Kidney (tissue), 14 donors: ENCODE data around the gene CTCFL. TPM values are rescaled to one million over a fixed set of nuclear protein-coding genes. Genes with fewer than 3 reads are reported as not detected.
A peak's percentile ranks its signal among the peaks of the same experiment; 100 is the strongest.
"Not testable (repeated sequence)": the region's sequence is repeated elsewhere in the genome, so short reads cannot be mapped to it uniquely, and the experiment has no call there.

ENCODE experiments used
- DNase-seq, 5 donors: peaks; one replicate each; pipeline ENCODE4 v3.0.0-alpha.2; 2013 to 2020
- FAIRE-seq: peaks from 2 replicates; lab custom pipeline; 2012; peaks lifted over from hg19 to GRCh38; lab: Jason Lieb, UNC
- H3K27ac ChIP-seq, 2 donors: one replicate each; pipeline ENCODE4 v1.7.0; 2013; ENCODE audit warnings: low read depth in 2 of 2, low read length in 2 of 2, inconsistent platforms in 1 of 2
- H3K27me3 ChIP-seq: one replicate; pipeline ENCODE4 v1.7.1; 2013; ENCODE audit warnings: low read length, inconsistent platforms; ENCODE audit not compliant: control insufficient read depth, insufficient read depth
- H3K36me3 ChIP-seq, 3 donors: one replicate each; pipeline versions ENCODE4 v1.7.0 to v1.7.1; 2013; ENCODE audit warnings: low read length in 3 of 3, control low read depth in 1 of 3, inconsistent platforms in 1 of 3; ENCODE audit not compliant: insufficient read depth in 3 of 3, control insufficient read depth in 2 of 3
- H3K4me1 ChIP-seq, 3 donors: one replicate each; pipeline versions ENCODE4 v1.7.0 to v1.7.1; 2013; ENCODE audit warnings: low read length in 3 of 3, inconsistent platforms in 1 of 3, low read depth in 1 of 3; ENCODE audit not compliant: control insufficient read depth in 2 of 3, insufficient read depth in 2 of 3
- H3K4me3 ChIP-seq, 3 donors: one replicate each; pipeline versions ENCODE4 v1.7.0 to v1.8.1; 2013; ENCODE audit warnings: low read length in 3 of 3, control low read depth in 1 of 3, inconsistent platforms in 1 of 3
- H3K9ac ChIP-seq, 3 donors: one replicate each; pipeline versions ENCODE4 v1.7.0 to v1.7.1; 2013; ENCODE audit warnings: low read length in 3 of 3, control low read depth in 1 of 3, inconsistent platforms in 1 of 3
- H3K9me3 ChIP-seq, 3 donors: one replicate each; pipeline versions ENCODE4 v1.7.0 to v1.7.1; 2013; ENCODE audit warnings: low read length in 3 of 3, control low read depth in 1 of 3, inconsistent platforms in 1 of 3; ENCODE audit not compliant: control insufficient read depth in 2 of 3, insufficient read depth in 1 of 3
- CTCF ChIP-seq: IDR thresholded peaks from 3 replicates; pipeline ENCODE4 v1.5.1; 2012; ENCODE audit warnings: mild to moderate bottlenecking, moderate library complexity, borderline replicate concordance; ENCODE audit not compliant: insufficient read depth; ENCODE audit errors: extremely low read depth
- intact Hi-C: fragments of 100-400 bp; cut with DNase I; formaldehyde crosslinking; loops from one replicate; pipeline ENCODE4 v1.11.1; 2022
- polyA plus RNA-seq: library from polyadenylated mRNA; stranded (reverse); fragments of 350-450 nt; fragmentation: Illumina TruSeq; extraction: RNeasy Lipid Tissue Mini Kit (QIAGEN cat#74804); gene quantifications from one replicate; pipeline ENCODE4 v1.2.3, GENCODE V29; 2014; ENCODE audit warnings: low read depth, low replicate concordance; ENCODE audit not compliant: insufficient read depth
- total RNA-seq: library from RNA; stranded (reverse); fragmentation: NEBNext Ultra II Directional; extraction: Animal tissue kit (Norgen Biotek cat#: 25700); gene quantifications from one replicate; pipeline ENCODE4 v1.2.1, GENCODE V29; 2021
- donor health status: control.
- donor health status: control.
- donor health status: control.
- donor health status: control.
- donor health status: control.
- donor health status: DM: yes; HTN: yes; CAD: no.
- donor health status: Normal renal cell carcinoma (clear cell type).

CTCFL gene
- total and polyA plus RNA-seq, 2 donors from 2014 or later = not detected

GRCh38 chr20:57496592-57496991, 28.3 kb downstream of the CTCFL start:
- Histone ChIP-seq H3K9ac (no peak overlapping the region), H3K27me3 (no peaks in the 10 kb centered on the region), H3K27ac (no peak overlapping the region), H3K4me1 (no peaks in the 10 kb centered on the region), H3K9me3 (no peaks in the 10 kb centered on the region), H3K4me3 (no peak overlapping the region), H3K36me3 (no peaks in the 10 kb centered on the region)
- DNase-seq = no peak
- intact Hi-C loops = no loop called here
- TF ChIP-seq CTCF = no peak
- FAIRE-seq = no peak

- FAIRE-seq (no peak), DNase-seq (no peak)
- Histone ChIP-seq H3K36me3 (no peaks in the 10 kb centered on the region), H3K9ac (no peak overlapping the region), H3K9me3 (no peaks in the 10 kb centered on the region), H3K27ac (no peak overlapping the region), H3K4me3 (no peak overlapping the region), H3K27me3 (no peaks in the 10 kb centered on the region), H3K4me1 (no peaks in the 10 kb centered on the region)
- intact Hi-C loops = no loop called here
- TF ChIP-seq CTCF = no peak
Measured at GRCh38 chr20:57495978-57496377, 29.0 kb downstream of the CTCFL start.

- Histone ChIP-seq H3K4me1 (no peaks in the 10 kb centered on the region), H3K27ac (no peak overlapping the region), H3K9me3 (no peaks in the 10 kb centered on the region), H3K36me3 (no peaks in the 10 kb centered on the region), H3K27me3 (no peaks in the 10 kb centered on the region), H3K4me3 (no peak overlapping the region), H3K9ac (no peak overlapping the region)
- TF ChIP-seq CTCF = no peak
- DNase-seq (peak in 1 of 5 donors; percentile 29), FAIRE-seq (no peak)
- intact Hi-C loops = loop anchor here (5.0 kb wide), 1 partner anchor 116 kb away; no protein-coding TSS in a partner anchor
Measured at GRCh38 chr20:57493091-57493615, 31.8 kb downstream of the CTCFL start.

- DNase-seq = peak in 1 of 5 donors; percentile 11
- Histone ChIP-seq H3K4me1 (no peaks in the 10 kb centered on the region), H3K9ac (no peak overlapping the region), H3K9me3 (no peaks in the 10 kb centered on the region), H3K27me3 (no peaks in the 10 kb centered on the region), H3K36me3 (no peaks in the 10 kb centered on the region), H3K4me3 (no peak overlapping the region), H3K27ac (no peak overlapping the region)
- no peak for TF ChIP-seq CTCF
- no peak for FAIRE-seq
- intact Hi-C loops = loop anchor here (5.0 kb wide), 1 partner anchor 114 kb away; no protein-coding TSS in a partner anchor
Measured at GRCh38 chr20:57491373-57491772, 33.6 kb downstream of the CTCFL start.

GRCh38 chr20:57488277-57488676, 36.7 kb downstream of the CTCFL start:
- H3K27ac ChIP-seq, H3K9me3 ChIP-seq, H3K4me1 ChIP-seq, DNase-seq, FAIRE-seq, H3K9ac ChIP-seq, H3K36me3 ChIP-seq, intact Hi-C loops, H3K27me3 ChIP-seq, H3K4me3 ChIP-seq: not testable (repeated sequence)
